ENCODE measurements around the gene MSRB3.

GRCh38 chr12:65389436-65389835, 111.0 kb downstream of the MSRB3 start:
- no peak for TF ChIP-seq CTCF (IDR thresholded peaks at IDR 0.05 in 8 of 11, conservative IDR thresholded peaks at IDR 0.05 in 3 of 11)
- TF ChIP-seq POLR2AphosphoS5 (IDR thresholded peaks at IDR 0.05), result no peak
